ENCODE measurements around the gene NLK.

- TF ChIP-seq CTCF (IDR thresholded peaks at IDR 0.05; ENCODE audit: low read depth, low read length), result no peak
- no peak for TF ChIP-seq POLR2A (IDR thresholded peaks at IDR 0.05; ENCODE audit: extremely low read depth, insufficient read length)
Observed at GRCh38 chr17:28046034-28046825, 3.8 kb downstream of the NLK start.
